SU-DHL-6 (cell line): ENCODE results near the gene EPHA4.

ENCODE experiments used
- EZH2phosphoT487 ChIP-seq: fragments of 200-600 bp; sonication (generic), shearing (Covaris generic); conservative IDR thresholded peaks from 2 replicates; pipeline ENCODE4 v1.6.1; 2018; ENCODE audit warnings: mild to moderate bottlenecking, antibody characterized with exemption, low read length, moderate library complexity, mixed read lengths
- TF ChIP-seq, protein P1 (sequence below): fragments of 200-600 bp; sonication (generic); IDR thresholded peaks from one replicate; pipeline ENCODE4 v1.5.1; 2017; ENCODE audit warnings: antibody characterized with exemption, mild to moderate bottlenecking, low read length, moderate library complexity; ENCODE audit not compliant: insufficient read depth, poor library complexity, severe bottlenecking

DNA sequence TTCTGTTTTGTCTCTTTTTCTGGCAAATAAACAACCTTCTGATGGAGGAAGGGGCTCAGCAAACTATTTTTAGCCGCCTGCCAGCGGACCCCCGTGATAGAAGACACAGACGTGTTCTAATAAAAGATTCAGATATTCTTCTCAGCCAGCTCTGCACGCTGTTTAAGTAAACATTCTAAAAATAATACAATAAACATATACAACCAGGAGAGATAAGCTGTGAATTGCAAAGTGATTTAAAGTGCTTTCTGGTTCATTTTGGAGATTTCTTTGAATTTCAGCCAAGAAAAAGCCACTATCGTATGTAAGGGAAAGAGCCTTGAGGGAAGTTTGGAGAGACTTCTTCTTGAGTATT, 201.3 kb downstream of the EPHA4 start:
- TF ChIP-seq, protein P1, sequence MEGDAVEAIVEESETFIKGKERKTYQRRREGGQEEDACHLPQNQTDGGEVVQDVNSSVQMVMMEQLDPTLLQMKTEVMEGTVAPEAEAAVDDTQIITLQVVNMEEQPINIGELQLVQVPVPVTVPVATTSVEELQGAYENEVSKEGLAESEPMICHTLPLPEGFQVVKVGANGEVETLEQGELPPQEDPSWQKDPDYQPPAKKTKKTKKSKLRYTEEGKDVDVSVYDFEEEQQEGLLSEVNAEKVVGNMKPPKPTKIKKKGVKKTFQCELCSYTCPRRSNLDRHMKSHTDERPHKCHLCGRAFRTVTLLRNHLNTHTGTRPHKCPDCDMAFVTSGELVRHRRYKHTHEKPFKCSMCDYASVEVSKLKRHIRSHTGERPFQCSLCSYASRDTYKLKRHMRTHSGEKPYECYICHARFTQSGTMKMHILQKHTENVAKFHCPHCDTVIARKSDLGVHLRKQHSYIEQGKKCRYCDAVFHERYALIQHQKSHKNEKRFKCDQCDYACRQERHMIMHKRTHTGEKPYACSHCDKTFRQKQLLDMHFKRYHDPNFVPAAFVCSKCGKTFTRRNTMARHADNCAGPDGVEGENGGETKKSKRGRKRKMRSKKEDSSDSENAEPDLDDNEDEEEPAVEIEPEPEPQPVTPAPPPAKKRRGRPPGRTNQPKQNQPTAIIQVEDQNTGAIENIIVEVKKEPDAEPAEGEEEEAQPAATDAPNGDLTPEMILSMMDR, result no peak
- TF ChIP-seq EZH2phosphoT487, result no peak
